B cell (primary cell): ENCODE measurements around the gene ETS1. TPM values are rescaled to one million over a fixed set of nuclear protein-coding genes. Genes with fewer than 3 reads are reported as not detected.

ENCODE experiments used
- ATAC-seq: fragments of 200-7000 bp; cut with Tn5 transposase; one replicate; pipeline ENCODE4 v1.10.0; 2021; ENCODE audit warnings: low read depth, mild to moderate bottlenecking, moderate number of reproducible peaks, moderate library complexity
- CTCF ChIA-PET: fragments of 350-600 bp; sonication (Branson Sonifier 250); formaldehyde crosslinking; loops from one replicate; lab custom pipeline; 2021; ENCODE audit warnings: antibody characterized with exemption, inconsistent platforms; lab: Charles Lee
- POLR2A ChIA-PET: fragments of 350-600 bp; sonication (Branson Sonifier 250); formaldehyde crosslinking; loops from one replicate; lab custom pipeline; 2021; ENCODE audit warnings: antibody characterized with exemption; lab: Charles Lee
- DNase-seq: peaks from one replicate; pipeline ENCODE4 v3.0.0; 2013
- H2AFZ ChIP-seq: 2 replicates; pipeline ENCODE4 v1.6.1; 2012; ENCODE audit warnings: mild to moderate bottlenecking, low read depth, low read length; ENCODE audit not compliant: insufficient read depth, poor library complexity, severe bottlenecking
- H3K27ac ChIP-seq, 2 donors: 1 replicate in 1 of 2; 2 replicates in 1 of 2; pipeline ENCODE4 v1.5.1; 2012 to 2013; ENCODE audit warnings: low read length in 2 of 2, mild to moderate bottlenecking in 2 of 2, moderate library complexity in 1 of 2
- H3K27me3 ChIP-seq, 4 experiments: fragments of 200-600 bp in 1 of 4; sonication (generic) in 1 of 4; replicated peaks in 1 of 4; 1 replicate in 2 of 4; 2 replicates in 2 of 4; pipeline versions ENCODE4 v1.6.1 to v1.7.0; 2013 to 2016; ENCODE audit warnings: low read length in 3 of 4, mild to moderate bottlenecking in 2 of 4, mixed read lengths in 1 of 4, moderate library complexity in 1 of 4; ENCODE audit not compliant: insufficient read depth in 4 of 4, control insufficient read depth in 3 of 4; ENCODE audit errors: control extremely low read depth in 1 of 4
- H3K36me3 ChIP-seq, 2 experiments: replicated peaks in 1 of 2; 1 replicate in 1 of 2; 2 replicates in 1 of 2; pipeline versions ENCODE4 v1.6.1 to v1.7.1; 2013; ENCODE audit warnings: low read length in 1 of 2; ENCODE audit not compliant: insufficient read depth in 2 of 2, control insufficient read depth in 1 of 2; ENCODE audit errors: control extremely low read depth in 1 of 2, extremely low read depth in 1 of 2
- H3K4me1 ChIP-seq, 2 donors: fragments of 200-600 bp in 1 of 2; sonication (generic) in 1 of 2; 1 replicate in 1 of 2; 2 replicates in 1 of 2; pipeline versions ENCODE4 v1.5.1 to v1.6.1; 2013 to 2017; ENCODE audit warnings: low read length in 2 of 2; ENCODE audit not compliant: control insufficient read depth in 2 of 2, insufficient read depth in 2 of 2
- H3K4me2 ChIP-seq: replicated peaks from 2 replicates; pipeline ENCODE3; 2012; ENCODE audit warnings: mild to moderate bottlenecking, low read depth, low read length; ENCODE audit not compliant: poor library complexity, severe bottlenecking
- H3K4me3 ChIP-seq, 5 experiments: fragments of 200-600 bp in 1 of 5; sonication (generic) in 1 of 5; 1 replicate in 3 of 5; 2 replicates in 2 of 5; pipeline versions ENCODE4 v1.5.1 to v1.7.0; 2011 to 2016; ENCODE audit warnings: low read length in 4 of 5, mild to moderate bottlenecking in 4 of 5, low read depth in 2 of 5, control low read depth in 1 of 5, moderate library complexity in 1 of 5; ENCODE audit not compliant: insufficient read depth in 1 of 5; ENCODE audit errors: control extremely low read depth in 1 of 5, extremely low read depth in 1 of 5
- H3K79me2 ChIP-seq: fragments of 200-600 bp; sonication (generic); one replicate; pipeline ENCODE4 v1.6.0; 2016; ENCODE audit warnings: low read length; ENCODE audit not compliant: control insufficient read depth, insufficient read depth
- H3K9ac ChIP-seq: fragments of 200-600 bp; sonication (generic); 2 replicates; pipeline ENCODE4 v1.6.1; 2017; ENCODE audit warnings: mild to moderate bottlenecking, low read length, moderate library complexity
- H3K9me3 ChIP-seq, 3 donors: one replicate each; pipeline versions ENCODE4 v1.6.1 to v1.7.1; 2013; ENCODE audit warnings: low read length in 2 of 3; ENCODE audit not compliant: control insufficient read depth in 2 of 3, insufficient read depth in 1 of 3; ENCODE audit errors: control extremely low read depth in 1 of 3
- H4K20me1 ChIP-seq: 2 replicates; pipeline ENCODE4 v1.6.0; 2012; ENCODE audit warnings: mild to moderate bottlenecking, low read length; ENCODE audit not compliant: insufficient read depth, control insufficient read depth, poor library complexity, severe bottlenecking
- H3K27ac Mint-ChIP-seq: one replicate; pipeline ENCODE4 v1.8.0; 2021; ENCODE audit warnings: mixed read lengths
- H3K27me3 Mint-ChIP-seq: one replicate; pipeline ENCODE4 v1.8.0; 2021; ENCODE audit warnings: mixed read lengths
- H3K4me1 Mint-ChIP-seq: one replicate; pipeline ENCODE4 v1.8.0; 2021; ENCODE audit warnings: mixed read lengths
- H3K4me3 Mint-ChIP-seq: one replicate; pipeline ENCODE4 v1.8.0; 2021; ENCODE audit warnings: mixed read lengths
- H3K9me3 Mint-ChIP-seq: one replicate; pipeline ENCODE4 v1.8.0; 2022; ENCODE audit warnings: mixed read lengths; ENCODE audit not compliant: insufficient read depth
- EZH2 ChIP-seq: IDR thresholded peaks from 2 replicates; pipeline ENCODE4 v1.6.1; 2012; ENCODE audit warnings: borderline replicate concordance, low read depth, mild to moderate bottlenecking, moderate library complexity, low read length; ENCODE audit not compliant: insufficient read depth, poor library complexity, severe bottlenecking
- WGBS: methylation state at CpG from one replicate; pipeline ENCODE4 v1.1.5; 2013; ENCODE audit warnings: missing lambda C conversion rate; ENCODE audit not compliant: insufficient coverage; 5-methylcytosine and 5-hydroxymethylcytosine counted together
- intact Hi-C: fragments of 100-400 bp; cut with micrococcal nuclease; formaldehyde crosslinking; loops from one replicate; pipeline ENCODE4 v1.10.0; 2022
- polyA plus RNA-seq: library from polyadenylated mRNA; depleted of rRNA; stranded (reverse); fragments of >200 nt; gene quantifications from 2 replicates; pipeline ENCODE4 v1.2.3, GENCODE V29; 2012
- total RNA-seq, 2 donors: library from RNA; stranded (reverse); fragments of 120-200 nt in 1 of 2; gene quantifications; 1 replicate in 1 of 2; 2 replicates in 1 of 2; pipeline versions ENCODE4 v1.2.3 to v1.2.4, GENCODE V29; 2013 to 2022
- TF ChIP-seq, protein P1 (sequence below): fragments of 200-600 bp; IDR thresholded peaks from one replicate; pipeline ENCODE4 v1.8.0; 2022; ENCODE audit warnings: antibody characterized with exemption, mild to moderate bottlenecking

The ETS1 gene
- total and polyA plus RNA-seq, 2 donors (not counting 1 experiment from before 2014, with no cell fraction given), result 115 to 271 TPM

GRCh38 chr11:128630367-128631230 is 43.2 kb upstream of the ETS1 start:
- no peaks in the 10 kb centered on the region for H3K36me3 ChIP-seq
- peak overlapping the region; percentile 43 to 90 for H3K27ac ChIP-seq
- H3K27me3 ChIP-seq, result no peaks in the 10 kb centered on the region
- no peaks in the 10 kb centered on the region for H3K9me3 ChIP-seq
- intact Hi-C loops, result loop anchor here (1.0 to 10.0 kb wide), 13 partner anchors 26 to 473 kb away; partner anchors contain the start of gene FLI1
- TF ChIP-seq, protein P1, sequence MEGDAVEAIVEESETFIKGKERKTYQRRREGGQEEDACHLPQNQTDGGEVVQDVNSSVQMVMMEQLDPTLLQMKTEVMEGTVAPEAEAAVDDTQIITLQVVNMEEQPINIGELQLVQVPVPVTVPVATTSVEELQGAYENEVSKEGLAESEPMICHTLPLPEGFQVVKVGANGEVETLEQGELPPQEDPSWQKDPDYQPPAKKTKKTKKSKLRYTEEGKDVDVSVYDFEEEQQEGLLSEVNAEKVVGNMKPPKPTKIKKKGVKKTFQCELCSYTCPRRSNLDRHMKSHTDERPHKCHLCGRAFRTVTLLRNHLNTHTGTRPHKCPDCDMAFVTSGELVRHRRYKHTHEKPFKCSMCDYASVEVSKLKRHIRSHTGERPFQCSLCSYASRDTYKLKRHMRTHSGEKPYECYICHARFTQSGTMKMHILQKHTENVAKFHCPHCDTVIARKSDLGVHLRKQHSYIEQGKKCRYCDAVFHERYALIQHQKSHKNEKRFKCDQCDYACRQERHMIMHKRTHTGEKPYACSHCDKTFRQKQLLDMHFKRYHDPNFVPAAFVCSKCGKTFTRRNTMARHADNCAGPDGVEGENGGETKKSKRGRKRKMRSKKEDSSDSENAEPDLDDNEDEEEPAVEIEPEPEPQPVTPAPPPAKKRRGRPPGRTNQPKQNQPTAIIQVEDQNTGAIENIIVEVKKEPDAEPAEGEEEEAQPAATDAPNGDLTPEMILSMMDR, result peak; percentile 86
- no peak for TF ChIP-seq EZH2
- peak overlapping the region; percentile 55 for H3K4me2 ChIP-seq
- Mint-ChIP-seq H3K27me3 (no peaks in the 10 kb centered on the region), H3K4me1 (peaks cover 66% of the 10 kb centered on the region), H3K4me3 (peak overlapping the region; percentile 65), H3K9me3 (no peaks in the 10 kb centered on the region), H3K27ac (peak overlapping the region; percentile 93)
- H3K4me1 ChIP-seq, result peaks cover 66 to 68% of the 10 kb centered on the region in 2 donors
- ATAC-seq (peak; percentile 87), DNase-seq (peak; percentile 96)
- H2AFZ ChIP-seq, result peak overlapping the region; percentile 57
- peak overlapping the region in 2 of 5 experiments; percentile 3 to 11 for H3K4me3 ChIP-seq
- no peaks in the 10 kb centered on the region for H4K20me1 ChIP-seq
- H3K9ac ChIP-seq, result peak overlapping the region; percentile 1
- peaks cover 64% of the 10 kb centered on the region for H3K79me2 ChIP-seq
- ChIA-PET CTCF (interaction anchor here (0.7 to 16.6 kb wide), 82 partner anchors 11 to 473 kb away, joined by 3 to 625 read pairs (median 5); partner anchors contain the start of gene FLI1), POLR2A (interaction anchor here (0.7 to 15.8 kb wide), 14 partner anchors 22 to 340 kb away, joined by 3 to 305 read pairs (median 6); partner anchors contain the start of gene FLI1)
- 10% methylated on average over 5 of the region's 12 CpGs for WGBS
